ENCODE data around the gene PNMA6A. TPM values are rescaled to one million over a fixed set of nuclear protein-coding genes. Genes with fewer than 3 reads are reported as not detected.
"Not testable (repeated sequence)": the region's sequence is repeated elsewhere in the genome, so short reads cannot be mapped to it uniquely, and the experiment has no call there.

Gene PNMA6A
- total RNA-seq (2021; ENCODE audit: unreplicated experiment) (7.4 TPM), Bru-seq, nascent RNA (percentile 31 among the genes with signal in this experiment), BruChase-seq, experiment 1, labeled RNA remaining after a 2-hour chase (percentile 45 among the genes with signal in this experiment), BruChase-seq, experiment 2, labeled RNA remaining after a 6-hour chase (percentile 57 among the genes with signal in this experiment)
- polyA plus RNA-seq (2012; ENCODE audit: insufficient read length): 7.1 TPM
- long read RNA-seq, transcript PNMA6A-201 (2 exons, 2,209 nt): major isoform, 7 of 11 reads
- long read RNA-seq, partial matches to known transcripts: 3 of 11 reads
- long read RNA-seq, other reads (novel, unspliced or antisense): 1 of 11 reads

DNA sequence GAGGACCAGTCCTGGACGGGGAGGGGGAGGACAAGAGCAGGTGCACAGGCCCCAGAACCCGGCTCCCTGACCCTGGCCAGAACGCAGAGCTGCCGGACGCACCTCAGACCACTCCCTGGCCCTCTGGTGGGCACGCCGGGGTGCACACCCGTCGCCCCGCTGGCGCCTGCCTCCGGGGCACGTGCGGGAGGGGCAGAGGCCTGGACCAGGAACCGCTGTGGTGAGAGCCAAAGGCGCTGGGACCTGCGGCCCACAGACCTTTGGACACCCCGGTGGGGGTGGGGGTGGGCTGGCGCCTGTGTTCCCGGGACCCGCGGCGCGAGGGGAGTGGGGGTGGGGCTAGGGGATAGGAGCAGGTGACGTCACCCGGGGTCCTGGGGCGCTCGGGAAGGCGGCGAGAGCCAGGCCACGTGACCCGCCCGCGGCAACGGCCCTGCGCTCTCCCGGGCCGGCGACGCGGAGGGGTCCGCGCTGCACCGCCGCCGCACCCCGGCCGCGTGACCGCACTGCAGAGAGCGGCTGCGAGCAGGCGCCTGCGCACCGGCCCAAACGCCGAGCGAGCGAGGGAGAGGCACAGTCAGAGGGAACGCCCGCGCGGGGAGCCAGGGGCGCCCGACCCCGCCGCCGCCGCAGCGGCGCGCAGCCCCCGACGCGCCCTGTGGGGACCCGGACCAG, at the start of gene PNMA6A:
TSS of gene PNMA6A (plus strand) at position 546 of the 675 bp plus-strand sequence. CDS start 609 bp downstream, outside the sequence.
- H3K4me1 ChIP-seq (ENCODE audit: control insufficient read depth, insufficient read depth, low read length); H3K36me3 ChIP-seq (ENCODE audit: control insufficient read depth, insufficient read depth, low read length); H3K27ac ChIP-seq (ENCODE audit: low read length); in situ Hi-C loops (cut with HindIII; ENCODE audit: low pct_unique_long_range_greater_than_20kb, low sequenced_read_pairs); BruUV-seq (replicated peaks); DNase-seq (ENCODE audit: low read depth, low spot score); H3K27me3 ChIP-seq (ENCODE audit: control insufficient read depth, insufficient read depth, low read length); H3K9me3 ChIP-seq (ENCODE audit: control insufficient read depth, insufficient read depth, low read depth, low read length); H3K4me3 ChIP-seq (ENCODE audit: low read depth in 2 of 2, low read length in 2 of 2); POLR2A ChIA-PET; intact Hi-C loops (cut with micrococcal nuclease; ENCODE audit: unreplicated experiment); CTCF ChIA-PET: not testable (repeated sequence)
- peak; percentile 83 for ATAC-seq

DNA sequence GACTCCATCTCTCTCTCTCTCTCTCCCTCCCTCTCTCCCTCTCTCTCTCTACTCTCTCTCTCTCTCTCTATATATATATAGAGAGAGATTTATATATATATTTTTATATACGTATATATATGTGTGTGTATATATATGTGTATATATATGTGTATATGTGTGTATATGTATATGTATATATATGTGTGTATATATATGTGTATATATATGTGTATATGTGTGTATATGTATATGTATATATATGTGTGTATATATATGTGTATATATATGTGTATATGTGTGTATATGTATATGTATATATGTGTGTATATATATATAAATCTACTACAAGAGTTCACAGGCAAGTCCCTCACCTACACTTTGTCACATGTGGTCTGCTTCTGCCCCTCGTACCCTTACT, 45.8 kb upstream of the PNMA6A start:
- H3K36me3 ChIP-seq (ENCODE audit: control insufficient read depth, insufficient read depth, low read length); in situ Hi-C loops (cut with HindIII; ENCODE audit: low pct_unique_long_range_greater_than_20kb, low sequenced_read_pairs); H3K4me3 ChIP-seq (ENCODE audit: low read depth in 2 of 2, low read length in 2 of 2); H3K4me1 ChIP-seq (ENCODE audit: control insufficient read depth, insufficient read depth, low read length); H3K27me3 ChIP-seq (ENCODE audit: control insufficient read depth, insufficient read depth, low read length); ATAC-seq; H3K27ac ChIP-seq (ENCODE audit: low read length); BruUV-seq (replicated peaks); intact Hi-C loops (cut with micrococcal nuclease; ENCODE audit: unreplicated experiment); H3K9me3 ChIP-seq (ENCODE audit: control insufficient read depth, insufficient read depth, low read depth, low read length); POLR2A ChIA-PET; CTCF ChIA-PET; DNase-seq (ENCODE audit: low read depth, low spot score): not testable (repeated sequence)

DNA sequence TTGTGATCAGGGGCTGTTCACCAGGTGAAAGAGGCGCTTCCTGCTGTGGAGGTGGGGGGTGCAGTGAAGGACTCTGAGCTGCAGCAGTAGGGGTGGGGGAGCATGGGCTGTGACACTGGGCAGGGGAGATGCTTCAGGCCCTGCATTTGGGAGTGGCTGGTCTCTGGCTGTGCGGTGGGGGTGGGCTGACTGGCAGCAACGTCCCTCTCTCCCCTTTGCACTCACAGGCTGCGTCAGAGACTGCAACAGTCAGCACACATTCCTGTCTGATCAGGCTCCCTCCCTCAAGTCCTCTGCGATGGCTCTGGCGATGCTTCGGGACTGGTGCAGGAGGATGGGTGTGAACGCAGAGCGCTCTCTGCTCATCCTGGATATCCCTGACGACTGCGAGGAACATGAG, 43.8 kb upstream of the PNMA6A start:
- H3K36me3 ChIP-seq (ENCODE audit: control insufficient read depth, insufficient read depth, low read length); CTCF ChIA-PET; BruUV-seq (replicated peaks); H3K4me1 ChIP-seq (ENCODE audit: control insufficient read depth, insufficient read depth, low read length); H3K9me3 ChIP-seq (ENCODE audit: control insufficient read depth, insufficient read depth, low read depth, low read length); in situ Hi-C loops (cut with HindIII; ENCODE audit: low pct_unique_long_range_greater_than_20kb, low sequenced_read_pairs); POLR2A ChIA-PET; H3K4me3 ChIP-seq (ENCODE audit: low read depth in 2 of 2, low read length in 2 of 2); H3K27me3 ChIP-seq (ENCODE audit: control insufficient read depth, insufficient read depth, low read length); DNase-seq (ENCODE audit: low read depth, low spot score); intact Hi-C loops (cut with micrococcal nuclease; ENCODE audit: unreplicated experiment); H3K27ac ChIP-seq (ENCODE audit: low read length); ATAC-seq: not testable (repeated sequence)

DNA sequence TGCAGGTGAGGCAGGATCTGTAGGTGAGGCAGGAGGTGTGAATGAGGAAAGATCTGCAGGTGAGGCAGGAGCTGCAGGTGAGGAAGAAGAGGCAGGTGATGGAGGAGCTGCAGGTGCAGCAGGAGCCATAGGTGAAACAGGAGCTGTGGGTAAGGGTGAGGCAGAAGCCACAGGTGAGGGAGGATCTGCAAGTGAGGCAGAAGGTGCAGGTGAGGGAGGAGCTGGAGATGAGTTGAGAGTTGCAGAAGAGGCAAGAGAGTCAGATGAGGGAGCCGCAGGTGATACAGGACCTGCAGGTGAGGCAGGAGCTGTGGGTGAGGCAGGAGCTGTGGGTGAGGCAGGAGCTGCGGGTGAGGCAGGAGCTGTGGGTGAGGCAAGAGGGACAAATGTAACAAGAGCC, 43.1 kb upstream of the PNMA6A start:
- in situ Hi-C loops (cut with HindIII; ENCODE audit: low pct_unique_long_range_greater_than_20kb, low sequenced_read_pairs) (no loop called here), intact Hi-C loops (cut with micrococcal nuclease; ENCODE audit: unreplicated experiment) (no loop called here)
- ATAC-seq (no peak), DNase-seq (ENCODE audit: low read depth, low spot score) (no peak)
- Histone ChIP-seq H3K27me3 (ENCODE audit: control insufficient read depth, insufficient read depth, low read length) (no peaks in the 10 kb centered on the region), H3K27ac (ENCODE audit: low read length) (no peak overlapping the region), H3K4me3 (ENCODE audit: low read depth in 2 of 2, low read length in 2 of 2) (no peak overlapping the region), H3K9me3 (ENCODE audit: control insufficient read depth, insufficient read depth, low read depth, low read length) (no peaks in the 10 kb centered on the region), H3K36me3 (ENCODE audit: control insufficient read depth, insufficient read depth, low read length) (no peaks in the 10 kb centered on the region), H3K4me1 (ENCODE audit: control insufficient read depth, insufficient read depth, low read length) (no peaks in the 10 kb centered on the region)
- ChIA-PET CTCF (no interaction called here), POLR2A (no interaction called here)
- no peak for TF ChIP-seq POLR2AphosphoS5 (IDR thresholded peaks at IDR 0.05; ENCODE audit: low read depth, low read length)
- TF ChIP-seq, protein P1, sequence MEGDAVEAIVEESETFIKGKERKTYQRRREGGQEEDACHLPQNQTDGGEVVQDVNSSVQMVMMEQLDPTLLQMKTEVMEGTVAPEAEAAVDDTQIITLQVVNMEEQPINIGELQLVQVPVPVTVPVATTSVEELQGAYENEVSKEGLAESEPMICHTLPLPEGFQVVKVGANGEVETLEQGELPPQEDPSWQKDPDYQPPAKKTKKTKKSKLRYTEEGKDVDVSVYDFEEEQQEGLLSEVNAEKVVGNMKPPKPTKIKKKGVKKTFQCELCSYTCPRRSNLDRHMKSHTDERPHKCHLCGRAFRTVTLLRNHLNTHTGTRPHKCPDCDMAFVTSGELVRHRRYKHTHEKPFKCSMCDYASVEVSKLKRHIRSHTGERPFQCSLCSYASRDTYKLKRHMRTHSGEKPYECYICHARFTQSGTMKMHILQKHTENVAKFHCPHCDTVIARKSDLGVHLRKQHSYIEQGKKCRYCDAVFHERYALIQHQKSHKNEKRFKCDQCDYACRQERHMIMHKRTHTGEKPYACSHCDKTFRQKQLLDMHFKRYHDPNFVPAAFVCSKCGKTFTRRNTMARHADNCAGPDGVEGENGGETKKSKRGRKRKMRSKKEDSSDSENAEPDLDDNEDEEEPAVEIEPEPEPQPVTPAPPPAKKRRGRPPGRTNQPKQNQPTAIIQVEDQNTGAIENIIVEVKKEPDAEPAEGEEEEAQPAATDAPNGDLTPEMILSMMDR (IDR thresholded peaks at IDR 0.05): no peak
- TF ChIP-seq TCF7L2 (IDR thresholded peaks at IDR 0.05; ENCODE audit: low read depth, low read length): no peak
- TF ChIP-seq, protein P2, sequence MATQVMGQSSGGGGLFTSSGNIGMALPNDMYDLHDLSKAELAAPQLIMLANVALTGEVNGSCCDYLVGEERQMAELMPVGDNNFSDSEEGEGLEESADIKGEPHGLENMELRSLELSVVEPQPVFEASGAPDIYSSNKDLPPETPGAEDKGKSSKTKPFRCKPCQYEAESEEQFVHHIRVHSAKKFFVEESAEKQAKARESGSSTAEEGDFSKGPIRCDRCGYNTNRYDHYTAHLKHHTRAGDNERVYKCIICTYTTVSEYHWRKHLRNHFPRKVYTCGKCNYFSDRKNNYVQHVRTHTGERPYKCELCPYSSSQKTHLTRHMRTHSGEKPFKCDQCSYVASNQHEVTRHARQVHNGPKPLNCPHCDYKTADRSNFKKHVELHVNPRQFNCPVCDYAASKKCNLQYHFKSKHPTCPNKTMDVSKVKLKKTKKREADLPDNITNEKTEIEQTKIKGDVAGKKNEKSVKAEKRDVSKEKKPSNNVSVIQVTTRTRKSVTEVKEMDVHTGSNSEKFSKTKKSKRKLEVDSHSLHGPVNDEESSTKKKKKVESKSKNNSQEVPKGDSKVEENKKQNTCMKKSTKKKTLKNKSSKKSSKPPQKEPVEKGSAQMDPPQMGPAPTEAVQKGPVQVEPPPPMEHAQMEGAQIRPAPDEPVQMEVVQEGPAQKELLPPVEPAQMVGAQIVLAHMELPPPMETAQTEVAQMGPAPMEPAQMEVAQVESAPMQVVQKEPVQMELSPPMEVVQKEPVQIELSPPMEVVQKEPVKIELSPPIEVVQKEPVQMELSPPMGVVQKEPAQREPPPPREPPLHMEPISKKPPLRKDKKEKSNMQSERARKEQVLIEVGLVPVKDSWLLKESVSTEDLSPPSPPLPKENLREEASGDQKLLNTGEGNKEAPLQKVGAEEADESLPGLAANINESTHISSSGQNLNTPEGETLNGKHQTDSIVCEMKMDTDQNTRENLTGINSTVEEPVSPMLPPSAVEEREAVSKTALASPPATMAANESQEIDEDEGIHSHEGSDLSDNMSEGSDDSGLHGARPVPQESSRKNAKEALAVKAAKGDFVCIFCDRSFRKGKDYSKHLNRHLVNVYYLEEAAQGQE (IDR thresholded peaks at IDR 0.05; ENCODE audit: insufficient read depth in 1 of 2, low read depth in 2 of 2, low read length in 1 of 2): no peak
- TF ChIP-seq SIN3A (IDR thresholded peaks at IDR 0.05; ENCODE audit: borderline replicate concordance, insufficient read depth, low read depth, low read length): no peak
- BruUV-seq (replicated peaks): no TSS peak
